Activated CD8-positive, alpha-beta T cell treated with anti-CD3 and anti-CD28 coated beads for 36 hours (primary cell): ENCODE results near the gene ARHGAP22. TPM values are rescaled to one million over a fixed set of nuclear protein-coding genes. Genes with fewer than 3 reads are reported as not detected.

ENCODE experiments used
- ATAC-seq: fragments of 200-7000 bp; cut with Tn5 transposase; one replicate; pipeline ENCODE4 v1.10.0; 2021; ENCODE audit warnings: mild to moderate bottlenecking, moderate library complexity
- CTCF ChIA-PET: fragments of 350-600 bp; sonication (Branson Sonifier 250); formaldehyde crosslinking; loops from one replicate; lab custom pipeline; 2021; ENCODE audit warnings: antibody characterized with exemption; lab: Charles Lee
- POLR2A ChIA-PET: fragments of 350-600 bp; sonication (Branson Sonifier 250); formaldehyde crosslinking; loops from one replicate; lab custom pipeline; 2021; ENCODE audit warnings: antibody characterized with exemption; lab: Charles Lee
- DNase-seq: peaks from one replicate; pipeline ENCODE4 v3.0.0-alpha.2; 2020
- H3K27ac Mint-ChIP-seq: one replicate; pipeline ENCODE4 v1.8.0; 2021; ENCODE audit warnings: mild to moderate bottlenecking, mixed read lengths
- H3K27me3 Mint-ChIP-seq: one replicate; pipeline ENCODE4 v1.8.0; 2021; ENCODE audit warnings: mixed read lengths
- H3K36me3 Mint-ChIP-seq: one replicate; pipeline ENCODE4 v1.8.0; 2021; ENCODE audit warnings: low read depth, mixed read lengths
- H3K4me1 Mint-ChIP-seq: one replicate; pipeline ENCODE4 v1.8.0; 2021; ENCODE audit warnings: low read depth, mixed read lengths
- H3K4me3 Mint-ChIP-seq: one replicate; pipeline ENCODE4 v1.8.0; 2021; ENCODE audit warnings: mild to moderate bottlenecking, moderate library complexity, mixed read lengths
- H3K9me3 Mint-ChIP-seq: one replicate; pipeline ENCODE4 v1.8.0; 2021; ENCODE audit warnings: mixed read lengths
- CTCF ChIP-seq: fragments of 200-600 bp; IDR thresholded peaks from one replicate; pipeline ENCODE4 v1.8.0; 2022; ENCODE audit warnings: antibody characterized with exemption, mild to moderate bottlenecking
- intact Hi-C: fragments of 100-400 bp; cut with micrococcal nuclease; formaldehyde crosslinking; loops from one replicate; pipeline ENCODE4 v1.10.0; 2022
- total RNA-seq, 2 experiments: library from RNA; stranded (reverse); gene quantifications; one replicate each; pipeline ENCODE4 v1.2.3, GENCODE V29; 2021

ARHGAP22 gene
- total RNA-seq, 2 experiments from 2014 or later = not detected

GRCh38 chr10:48505394-48506112, 99.3 kb downstream of the ARHGAP22 start:
- peaks cover 1% of the 10 kb centered on the region for H3K27me3 Mint-ChIP-seq
- no peak overlapping the region for H3K27ac Mint-ChIP-seq
- no peak overlapping the region for H3K4me3 Mint-ChIP-seq
- intact Hi-C loops = loop anchor here (10.0 kb wide), 1 partner anchor 141 kb away; no protein-coding TSS in a partner anchor
- ATAC-seq (no peak), DNase-seq (no peak)
- no peaks in the 10 kb centered on the region for H3K36me3 Mint-ChIP-seq
- POLR2A ChIA-PET = no interaction called here
- TF ChIP-seq CTCF = no peak
- CTCF ChIA-PET = interaction anchor here (1.2 to 2.5 kb wide), 3 partner anchors 136 to 144 kb away, joined by 3 to 15 read pairs (median 3); no protein-coding TSS in a partner anchor
- H3K4me1 Mint-ChIP-seq = no peaks in the 10 kb centered on the region
- H3K9me3 Mint-ChIP-seq = no peaks in the 10 kb centered on the region

- intact Hi-C loops = loop anchor here (10.0 kb wide), 1 partner anchor 140 kb away; no protein-coding TSS in a partner anchor
- ATAC-seq (no peak), DNase-seq (no peak)
- H3K27me3 Mint-ChIP-seq = no peaks in the 10 kb centered on the region
- no peaks in the 10 kb centered on the region for H3K36me3 Mint-ChIP-seq
- TF ChIP-seq CTCF = no peak
- ChIA-PET POLR2A (interaction anchor here (0.6 kb wide), 1 partner anchor 134 kb away, joined by 3 read pairs; no protein-coding TSS in a partner anchor), CTCF (no interaction called here)
- H3K9me3 Mint-ChIP-seq = no peaks in the 10 kb centered on the region
- no peaks in the 10 kb centered on the region for H3K4me1 Mint-ChIP-seq
- no peak overlapping the region for H3K27ac Mint-ChIP-seq
- no peak overlapping the region for H3K4me3 Mint-ChIP-seq
Measured at GRCh38 chr10:48504141-48504885, 100.6 kb downstream of the ARHGAP22 start.

GRCh38 chr10:48503293-48503911, 101.5 kb downstream of the ARHGAP22 start:
- Mint-ChIP-seq H3K27ac (no peak overlapping the region), H3K4me3 (no peak overlapping the region), H3K4me1 (no peaks in the 10 kb centered on the region), H3K9me3 (no peaks in the 10 kb centered on the region), H3K36me3 (no peaks in the 10 kb centered on the region), H3K27me3 (no peaks in the 10 kb centered on the region)
- no peak for TF ChIP-seq CTCF
- no peak for DNase-seq
- no peak for ATAC-seq
- intact Hi-C loops = loop anchor here (10.0 kb wide), 1 partner anchor 139 kb away; no protein-coding TSS in a partner anchor
- CTCF ChIA-PET = no interaction called here
- POLR2A ChIA-PET = no interaction called here

GRCh38 chr10:48502791-48503190, 102.1 kb downstream of the ARHGAP22 start:
- no peak for TF ChIP-seq CTCF
- Mint-ChIP-seq H3K27ac (no peak overlapping the region), H3K27me3 (no peaks in the 10 kb centered on the region), H3K4me3 (no peak overlapping the region), H3K36me3 (no peaks in the 10 kb centered on the region), H3K4me1 (no peaks in the 10 kb centered on the region), H3K9me3 (no peaks in the 10 kb centered on the region)
- intact Hi-C loops = loop anchor here (10.0 kb wide), 1 partner anchor 138 kb away; no protein-coding TSS in a partner anchor
- POLR2A ChIA-PET = no interaction called here
- CTCF ChIA-PET = interaction anchor here (1.4 kb wide), 1 partner anchor 139 kb away, joined by 5 read pairs; no protein-coding TSS in a partner anchor
- no peak for ATAC-seq
- no peak for DNase-seq
